Kidney (tissue), 14 donors: Measurements from ENCODE around the gene MTR. TPM values are rescaled to one million over a fixed set of nuclear protein-coding genes. Genes with fewer than 3 reads are reported as not detected.

Experiments used
- DNase-seq, 5 donors: peaks; one replicate each; pipeline ENCODE4 v3.0.0-alpha.2; 2013 to 2020
- FAIRE-seq: peaks from 2 replicates; lab custom pipeline; 2012; peaks lifted over from hg19 to GRCh38; lab: Jason Lieb, UNC
- H3K27ac ChIP-seq, 2 donors: one replicate each; pipeline ENCODE4 v1.7.0; 2013; ENCODE audit warnings: low read depth in 2 of 2, low read length in 2 of 2, inconsistent platforms in 1 of 2
- H3K27me3 ChIP-seq: one replicate; pipeline ENCODE4 v1.7.1; 2013; ENCODE audit warnings: low read length, inconsistent platforms; ENCODE audit not compliant: control insufficient read depth, insufficient read depth
- H3K36me3 ChIP-seq, 3 donors: one replicate each; pipeline versions ENCODE4 v1.7.0 to v1.7.1; 2013; ENCODE audit warnings: low read length in 3 of 3, control low read depth in 1 of 3, inconsistent platforms in 1 of 3; ENCODE audit not compliant: insufficient read depth in 3 of 3, control insufficient read depth in 2 of 3
- H3K4me1 ChIP-seq, 3 donors: one replicate each; pipeline versions ENCODE4 v1.7.0 to v1.7.1; 2013; ENCODE audit warnings: low read length in 3 of 3, inconsistent platforms in 1 of 3, low read depth in 1 of 3; ENCODE audit not compliant: control insufficient read depth in 2 of 3, insufficient read depth in 2 of 3
- H3K4me3 ChIP-seq, 3 donors: one replicate each; pipeline versions ENCODE4 v1.7.0 to v1.8.1; 2013; ENCODE audit warnings: low read length in 3 of 3, control low read depth in 1 of 3, inconsistent platforms in 1 of 3
- H3K9ac ChIP-seq, 3 donors: one replicate each; pipeline versions ENCODE4 v1.7.0 to v1.7.1; 2013; ENCODE audit warnings: low read length in 3 of 3, control low read depth in 1 of 3, inconsistent platforms in 1 of 3
- H3K9me3 ChIP-seq, 3 donors: one replicate each; pipeline versions ENCODE4 v1.7.0 to v1.7.1; 2013; ENCODE audit warnings: low read length in 3 of 3, control low read depth in 1 of 3, inconsistent platforms in 1 of 3; ENCODE audit not compliant: control insufficient read depth in 2 of 3, insufficient read depth in 1 of 3
- CTCF ChIP-seq: IDR thresholded peaks from 3 replicates; pipeline ENCODE4 v1.5.1; 2012; ENCODE audit warnings: mild to moderate bottlenecking, moderate library complexity, borderline replicate concordance; ENCODE audit not compliant: insufficient read depth; ENCODE audit errors: extremely low read depth
- intact Hi-C: fragments of 100-400 bp; cut with DNase I; formaldehyde crosslinking; loops from one replicate; pipeline ENCODE4 v1.11.1; 2022
- polyA plus RNA-seq: library from polyadenylated mRNA; stranded (reverse); fragments of 350-450 nt; fragmentation: Illumina TruSeq; extraction: RNeasy Lipid Tissue Mini Kit (QIAGEN cat#74804); gene quantifications from one replicate; pipeline ENCODE4 v1.2.3, GENCODE V29; 2014; ENCODE audit warnings: low read depth, low replicate concordance; ENCODE audit not compliant: insufficient read depth
- total RNA-seq: library from RNA; stranded (reverse); fragmentation: NEBNext Ultra II Directional; extraction: Animal tissue kit (Norgen Biotek cat#: 25700); gene quantifications from one replicate; pipeline ENCODE4 v1.2.1, GENCODE V29; 2021
- donor health status: control.
- donor health status: control.
- donor health status: control.
- donor health status: control.
- donor health status: control.
- donor health status: DM: yes; HTN: yes; CAD: no.
- donor health status: Normal renal cell carcinoma (clear cell type).

MTR gene
- total and polyA plus RNA-seq, 2 donors from 2014 or later, result 7.6 to 61.0 TPM

- no peaks in the 10 kb centered on the region for H3K27me3 ChIP-seq
- no peak overlapping the region for H3K9ac ChIP-seq
- intact Hi-C loops, result no loop called here
- no peaks in the 10 kb centered on the region for H3K4me1 ChIP-seq
- no peak for TF ChIP-seq CTCF
- H3K36me3 ChIP-seq, result peaks cover 3 to 44% (median 35%) of the 10 kb centered on the region in 3 donors
- FAIRE-seq (no peak), DNase-seq (no peak)
- H3K27ac ChIP-seq, result no peak overlapping the region
- H3K4me3 ChIP-seq, result no peak overlapping the region
- H3K9me3 ChIP-seq, result no peaks in the 10 kb centered on the region
Observed at GRCh38 chr1:236819856-236820255, 24.8 kb downstream of the MTR start.

- Histone ChIP-seq H3K4me3 (no peak overlapping the region), H3K27ac (no peak overlapping the region), H3K9me3 (no peaks in the 10 kb centered on the region), H3K27me3 (no peaks in the 10 kb centered on the region), H3K9ac (no peak overlapping the region), H3K36me3 (peaks cover 5 to 41% (median 32%) of the 10 kb centered on the region in 3 donors), H3K4me1 (no peaks in the 10 kb centered on the region)
- no peak for FAIRE-seq
- intact Hi-C loops, result no loop called here
- no peak for DNase-seq
- TF ChIP-seq CTCF, result no peak
Observed at GRCh38 chr1:236821091-236821627, 26.1 kb downstream of the MTR start.

GRCh38 chr1:236823559-236823958 is 28.5 kb downstream of the MTR start:
- no peak for FAIRE-seq

More at GRCh38 chr1:236823559-236823958, 28.5 kb downstream of the MTR start:
- H3K4me3 ChIP-seq, result no peak overlapping the region
- H3K4me1 ChIP-seq, result no peaks in the 10 kb centered on the region
- no peak for TF ChIP-seq CTCF
- H3K36me3 ChIP-seq, result peaks cover 7 to 36% (median 30%) of the 10 kb centered on the region in 3 donors
- intact Hi-C loops, result no loop called here
- no peak for DNase-seq
- no peaks in the 10 kb centered on the region for H3K9me3 ChIP-seq
- no peaks in the 10 kb centered on the region for H3K27me3 ChIP-seq
- no peak overlapping the region for H3K27ac ChIP-seq
- no peak overlapping the region for H3K9ac ChIP-seq
